GM19468 (cell line): ENCODE data around the gene CST9.

Source experiments
- ATAC-seq: cut with Tn5 transposase; IDR thresholded peaks from one replicate; pipeline ENCODE4 v1.9.1; 2021; ENCODE audit warnings: mild to moderate bottlenecking, moderate library complexity, moderate number of reproducible peaks; ENCODE audit not compliant: unreplicated experiment; ENCODE audit errors: extremely low read depth

Gene CST9

GRCh38 chr20:23565503-23566045 is 40.1 kb downstream of the CST9 start:
- no peak for ATAC-seq

GRCh38 chr20:23564927-23565326 is 40.8 kb downstream of the CST9 start:
- ATAC-seq = no peak

- no peak for ATAC-seq
These were observed 42.9 kb downstream of the CST9 start for GRCh38 chr20:23562721-23563342.

GRCh38 chr20:23554401-23554800 is 51.3 kb downstream of the CST9 start:
- ATAC-seq = no peak
